ENCODE measurements around the gene IQCF2.
"Not testable (repeated sequence)": the region's sequence is repeated elsewhere in the genome, so short reads cannot be mapped to it uniquely, and the experiment has no call there.

Gene IQCF2

GRCh38 chr3:51879937-51880336, 18.5 kb downstream of the IQCF2 start:
- DNase-seq = no peak

- DNase-seq = no peak
These were observed 25.0 kb downstream of the IQCF2 start for GRCh38 chr3:51886447-51886846.

GRCh38 chr3:51887620-51888019, 26.2 kb downstream of the IQCF2 start:
- DNase-seq = no peak

GRCh38 chr3:51888463-51889105, 27.2 kb downstream of the IQCF2 start:
- DNase-seq = no peak

GRCh38 chr3:51891242-51892039, 30.0 kb downstream of the IQCF2 start:
- no peak for DNase-seq

- no peak for DNase-seq
These were observed 33.0 kb downstream of the IQCF2 start for GRCh38 chr3:51894391-51894790.

- DNase-seq = no peak
These were observed 33.5 kb downstream of the IQCF2 start for GRCh38 chr3:51894939-51895338.

GRCh38 chr3:51896607-51897305, 35.3 kb downstream of the IQCF2 start:
- DNase-seq = no peak

- DNase-seq = no peak
These were observed 36.0 kb downstream of the IQCF2 start for GRCh38 chr3:51897391-51897790.

- not testable (repeated sequence) for DNase-seq
These were observed 38.6 kb downstream of the IQCF2 start for GRCh38 chr3:51900043-51900442.

- DNase-seq = not testable (repeated sequence)
These were observed 40.9 kb downstream of the IQCF2 start for GRCh38 chr3:51902361-51902760.

GRCh38 chr3:51904034-51904823, 42.8 kb downstream of the IQCF2 start:
- no peak for DNase-seq

GRCh38 chr3:51908026-51908425, 46.6 kb downstream of the IQCF2 start:
- DNase-seq = no peak

All from 8988T (cell line).